Measurements from ENCODE around the gene DNASE2. TPM values are rescaled to one million over a fixed set of nuclear protein-coding genes. Genes with fewer than 3 reads are reported as not detected.
"Not testable (repeated sequence)": the region's sequence is repeated elsewhere in the genome, so short reads cannot be mapped to it uniquely, and the experiment has no call there.

DNASE2 gene
- total RNA-seq, 1 donor from 2014 or later = 14.1 TPM

DNA sequence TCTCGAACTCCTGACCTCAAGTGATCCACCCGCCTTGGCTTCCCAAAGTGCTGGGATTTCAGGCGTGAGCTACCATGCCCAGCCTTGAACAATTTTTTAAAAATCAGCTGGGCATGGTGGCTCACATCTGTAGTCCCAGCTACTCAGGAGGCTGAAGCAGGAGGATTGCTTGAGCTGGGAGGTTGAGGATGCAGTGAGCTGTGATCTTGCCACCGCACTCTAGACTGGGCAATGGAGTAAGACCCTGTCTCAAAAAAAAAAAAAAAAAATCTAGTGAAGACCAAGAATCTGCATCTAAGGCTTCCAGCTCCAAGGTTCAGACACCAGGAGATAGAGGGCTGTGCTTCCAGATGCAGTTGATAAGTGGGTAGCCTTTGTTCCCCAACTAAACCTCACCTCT lies 17.1 kb downstream of the DNASE2 start:
- no peak for DNase-seq

DNA sequence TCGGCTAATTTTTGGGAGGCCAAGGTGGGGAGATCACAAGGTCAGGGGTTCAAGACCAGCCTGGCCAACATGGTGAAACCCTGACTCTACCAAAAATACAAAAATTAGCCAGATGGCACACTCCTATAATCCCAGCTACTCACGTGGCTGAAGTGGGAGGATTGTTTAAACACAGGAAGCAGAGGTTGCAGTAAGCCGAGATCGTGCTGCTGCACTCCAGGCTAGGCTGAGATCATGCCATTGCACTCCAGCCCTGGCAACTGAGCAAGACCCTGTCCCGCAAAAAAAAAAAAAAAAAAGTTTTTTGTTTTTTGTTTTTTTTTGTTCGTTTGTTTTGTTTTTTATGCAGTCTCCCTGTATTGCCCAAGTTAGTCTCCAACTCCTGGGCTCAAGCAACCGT lies 21.7 kb downstream of the DNASE2 start:
- no peak for DNase-seq

DNA sequence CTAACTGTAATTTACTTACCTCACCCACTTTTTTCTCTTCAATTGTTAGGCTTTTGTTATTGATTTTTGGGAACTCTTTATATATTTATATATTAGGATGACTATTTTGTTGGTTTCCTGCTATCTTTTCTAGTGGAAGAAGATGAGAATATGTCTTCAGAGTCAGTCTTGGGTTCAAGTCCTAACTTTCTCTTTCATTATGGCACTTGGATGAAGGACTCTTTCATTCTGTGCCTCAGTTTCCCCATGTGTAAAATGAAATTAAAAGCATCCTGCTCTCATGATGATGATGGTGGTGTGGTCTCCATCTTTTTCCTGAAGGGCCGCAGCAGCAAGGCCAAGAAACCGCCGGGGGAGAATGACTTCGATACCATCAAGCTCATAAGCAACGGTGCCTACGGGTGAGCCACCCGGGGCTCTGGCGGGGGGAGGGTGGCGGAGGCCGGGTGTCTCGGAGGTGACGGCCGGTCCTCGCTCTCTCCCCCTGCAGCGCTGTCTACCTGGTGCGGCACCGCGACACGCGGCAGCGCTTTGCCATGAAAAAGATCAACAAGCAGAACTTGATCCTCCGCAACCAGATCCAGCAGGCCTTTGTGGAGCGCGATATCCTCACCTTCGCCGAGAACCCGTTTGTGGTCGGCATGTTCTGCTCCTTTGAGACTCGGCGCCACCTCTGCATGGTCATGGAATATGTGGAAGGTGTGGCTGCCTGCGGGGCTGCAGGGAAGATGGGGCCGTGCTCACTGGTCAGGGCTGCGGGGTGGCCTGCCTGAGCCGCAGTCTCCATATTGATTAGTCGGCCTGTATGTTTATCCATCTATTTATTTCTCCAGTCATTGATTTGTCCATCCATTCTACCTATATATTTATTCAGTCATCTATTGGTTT lies 23.0 kb downstream of the DNASE2 start:
- no peak for DNase-seq

DNA sequence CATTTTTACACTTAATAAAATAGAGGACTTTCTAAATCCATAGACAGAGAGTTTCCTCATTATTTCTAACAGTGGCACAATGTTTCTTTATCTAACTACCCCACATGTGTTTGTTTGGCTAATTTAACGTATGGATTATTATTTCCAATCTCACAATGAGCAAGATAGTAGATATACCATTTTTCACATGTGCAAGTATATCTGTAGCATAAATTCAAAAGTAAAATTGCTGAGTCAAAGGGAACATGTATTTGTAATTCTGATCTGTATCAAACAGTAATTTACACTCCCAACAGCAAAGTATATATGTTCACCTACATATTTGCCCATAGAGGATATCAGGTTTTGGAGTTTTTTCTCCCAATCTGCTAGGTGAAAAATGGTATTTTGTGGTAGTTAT lies 24.6 kb downstream of the DNASE2 start:
- no peak for DNase-seq

DNA sequence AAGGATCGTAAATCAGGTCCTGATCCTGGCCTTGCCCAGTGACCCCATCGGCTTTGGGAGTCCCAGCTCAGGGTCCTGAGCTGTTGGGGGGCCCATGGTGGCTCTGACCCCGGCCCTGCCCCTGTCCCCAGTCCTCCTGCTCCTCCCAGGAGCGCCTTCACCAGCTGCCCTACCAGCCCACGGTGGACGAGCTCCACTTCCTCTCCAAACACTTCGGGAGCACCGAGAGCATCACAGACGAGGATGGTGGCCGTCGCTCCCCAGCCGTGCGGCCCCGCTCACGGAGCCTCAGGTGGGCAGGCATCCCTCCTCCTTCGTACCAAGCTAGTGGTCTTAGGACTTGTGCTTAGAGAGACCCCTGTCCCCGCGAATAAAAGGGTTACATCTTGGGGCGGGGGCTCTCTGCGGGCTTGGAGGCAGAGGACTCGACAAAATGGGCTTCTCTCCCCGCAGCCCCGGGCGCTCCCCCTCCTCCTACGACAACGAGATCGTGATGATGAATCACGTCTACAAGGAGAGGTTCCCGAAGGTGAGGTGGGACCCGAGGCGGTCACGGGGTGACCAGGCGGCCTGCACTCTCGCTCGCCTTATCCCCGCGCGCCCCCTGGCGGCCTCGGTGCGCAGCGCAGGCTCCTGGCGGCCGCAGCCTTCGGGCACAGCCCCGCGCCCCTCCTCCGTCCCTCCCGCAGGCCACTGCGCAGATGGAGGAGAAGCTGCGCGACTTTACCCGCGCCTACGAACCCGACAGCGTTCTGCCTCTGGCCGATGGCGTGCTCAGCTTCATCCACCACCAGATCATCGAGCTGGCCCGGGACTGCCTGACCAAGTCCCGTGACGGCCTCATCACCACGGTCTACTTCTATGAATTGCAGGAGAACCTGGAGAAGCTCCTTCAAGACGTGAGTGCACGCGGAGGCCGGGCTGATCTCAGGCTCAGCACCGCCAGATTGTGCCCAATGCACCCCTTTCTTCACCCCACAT lies 33.8 kb downstream of the DNASE2 start:
- DNase-seq = no peak

DNA sequence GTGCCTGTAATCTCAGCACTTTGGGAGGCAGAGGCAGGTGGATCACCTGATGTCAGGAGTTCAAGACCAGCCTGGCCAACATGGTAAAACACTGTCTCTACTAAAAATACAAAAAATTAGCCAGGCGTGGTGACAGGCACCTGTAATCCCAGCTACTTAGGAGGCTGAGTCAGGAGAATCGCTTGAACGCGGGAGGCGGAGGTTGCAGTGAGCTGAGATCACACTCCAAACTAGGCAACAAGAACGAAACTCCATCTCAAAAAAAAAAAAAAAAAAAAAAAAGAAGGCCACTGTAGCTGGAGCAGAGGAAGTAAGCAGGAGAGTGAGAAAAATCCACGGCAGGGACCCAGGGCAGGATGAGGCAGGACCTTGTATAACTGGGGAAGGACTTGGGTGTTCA lies 34.6 kb downstream of the DNASE2 start:
- not testable (repeated sequence) for DNase-seq

DNA sequence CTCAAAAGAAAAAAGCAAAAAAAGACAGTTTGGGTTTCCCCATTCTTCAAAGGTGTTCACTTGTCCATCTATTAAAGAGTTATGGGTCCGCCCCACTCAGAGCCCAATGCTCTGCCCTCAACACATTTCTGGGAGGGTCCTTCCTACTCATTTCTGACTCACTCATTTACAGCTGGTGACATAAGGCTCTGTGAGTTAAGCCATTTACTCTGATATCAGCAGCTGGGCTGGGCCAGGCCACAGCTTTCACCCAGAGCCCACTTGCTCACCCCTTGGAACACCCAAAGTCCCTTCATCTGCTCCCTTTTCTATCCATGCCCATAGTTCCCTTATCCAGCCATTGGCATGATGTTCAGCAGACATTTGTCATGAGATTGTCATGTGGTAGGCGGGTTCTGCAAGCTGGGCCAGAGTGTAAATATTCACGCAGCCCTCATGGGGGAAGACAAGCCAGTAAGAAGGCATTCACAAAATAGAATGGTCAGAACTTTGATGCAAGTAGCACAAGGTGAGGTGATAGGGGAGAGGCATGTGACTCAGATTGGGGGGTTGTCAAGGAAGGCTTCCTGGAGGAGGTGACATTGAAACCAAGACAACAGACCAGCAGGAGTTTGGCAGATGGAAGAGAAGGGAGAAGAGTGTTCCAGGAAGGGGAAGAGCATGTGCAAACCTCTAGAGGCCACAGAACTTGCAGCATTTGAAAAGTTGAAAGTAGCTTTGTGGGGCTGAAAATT lies 37.1 kb downstream of the DNASE2 start:
- no peak for DNase-seq

DNA sequence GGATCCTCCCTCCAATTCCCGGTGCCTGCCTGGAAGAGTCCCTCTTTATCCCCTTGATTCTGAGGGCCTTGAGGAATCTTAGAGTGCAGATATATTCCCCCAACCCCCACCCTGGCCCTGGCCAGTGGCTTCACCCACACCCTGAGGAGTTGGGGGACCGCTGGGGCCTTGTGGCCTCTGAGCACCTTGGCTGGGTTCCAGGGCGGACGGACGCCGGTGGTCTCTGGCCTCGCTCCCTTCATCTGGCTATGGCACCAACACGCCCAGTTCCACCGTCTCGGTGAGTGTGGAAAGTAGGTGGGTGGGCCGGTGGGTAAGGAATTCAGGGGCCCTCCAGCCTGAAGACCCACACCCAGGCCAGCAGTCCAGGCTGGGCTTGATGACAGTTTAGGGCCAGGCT lies 37.9 kb downstream of the DNASE2 start:
- DNase-seq = no peak

DNA sequence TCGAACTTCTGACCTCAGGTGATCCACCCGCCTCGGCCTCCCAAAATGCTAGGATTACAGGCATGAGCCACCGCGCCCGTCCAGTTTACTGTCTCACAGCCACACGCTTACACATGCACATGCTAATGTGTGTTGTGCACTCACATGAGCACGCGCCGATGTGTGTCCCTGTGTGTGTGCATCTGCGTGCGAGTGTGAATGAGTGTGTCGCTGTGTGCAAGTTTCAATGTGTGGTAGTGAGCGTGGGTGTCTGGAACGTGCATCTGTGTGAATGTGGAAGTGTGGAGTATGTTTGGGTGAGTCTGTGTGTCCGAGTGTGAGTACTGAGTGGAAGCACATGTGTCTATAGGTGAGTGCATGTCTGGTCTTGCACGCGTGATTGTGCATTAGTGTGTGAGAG lies 38.7 kb downstream of the DNASE2 start:
- no peak for DNase-seq

DNA sequence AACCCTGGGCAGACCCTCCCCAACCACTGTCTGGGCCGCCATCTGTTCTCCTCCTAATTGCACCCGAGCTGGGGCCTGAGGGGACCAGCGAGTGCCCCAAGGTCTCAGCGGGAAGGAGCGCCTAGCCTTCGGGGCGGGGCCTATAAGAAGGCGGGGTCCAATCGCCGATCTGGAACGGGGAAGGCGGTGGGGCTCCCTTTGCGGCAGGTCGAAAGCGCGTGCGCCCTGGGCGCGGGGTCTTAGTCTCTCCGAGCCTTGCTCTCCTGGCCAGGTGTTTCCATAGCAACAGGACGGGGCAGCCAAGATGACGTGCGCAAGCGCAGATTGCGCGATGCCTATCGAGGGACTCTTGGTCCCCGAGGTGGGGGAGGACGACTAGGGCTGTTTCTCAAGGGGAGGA lies 40.2 kb downstream of the DNASE2 start:
- DNase-seq = no peak

DNA sequence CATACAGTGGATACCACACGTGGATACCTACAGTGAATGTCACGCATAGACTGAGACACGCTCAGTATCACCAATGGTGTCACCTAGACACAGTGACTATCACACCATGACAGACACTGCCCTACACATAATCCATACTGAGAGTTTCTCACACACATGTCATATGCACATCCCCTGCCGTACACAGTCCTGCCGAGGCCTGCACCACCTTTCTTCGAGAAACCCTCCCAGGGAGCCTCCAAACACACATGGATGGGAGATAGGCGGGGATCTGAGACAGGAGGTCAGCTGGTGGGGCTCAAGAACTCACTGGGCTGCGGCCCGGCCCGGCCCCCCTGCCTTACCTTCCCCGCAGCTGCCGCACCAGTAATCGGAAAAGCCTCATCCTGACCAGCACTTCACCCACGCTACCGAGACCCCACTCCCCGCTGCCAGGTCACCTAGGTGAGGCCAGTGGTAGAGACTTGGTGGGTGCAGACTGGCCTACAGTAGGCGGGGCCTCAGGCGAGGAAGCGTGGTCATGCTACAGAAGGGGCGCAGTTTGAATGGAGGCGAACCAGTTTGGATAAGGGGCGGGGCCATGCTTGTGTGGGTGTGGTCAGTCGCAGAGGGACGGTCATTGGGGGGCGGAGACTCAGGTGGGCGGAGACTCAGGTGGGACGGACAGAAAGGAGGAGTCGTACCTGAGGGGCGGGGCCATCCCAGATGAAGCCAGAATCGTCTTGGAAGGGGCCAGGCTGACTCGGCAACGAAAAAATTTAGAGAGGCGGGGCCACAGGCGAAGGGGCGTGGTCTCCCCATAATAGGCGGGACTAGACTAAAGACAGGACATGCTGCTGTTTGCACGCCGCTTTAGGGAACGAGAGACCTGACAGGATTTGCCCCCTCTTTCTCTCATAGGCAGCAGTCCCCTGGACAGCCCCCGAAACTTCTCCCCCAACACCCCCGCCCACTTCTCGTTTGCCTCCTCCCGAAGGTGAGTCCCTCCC lies 40.9 kb downstream of the DNASE2 start:
- DNase-seq = no peak

DNA sequence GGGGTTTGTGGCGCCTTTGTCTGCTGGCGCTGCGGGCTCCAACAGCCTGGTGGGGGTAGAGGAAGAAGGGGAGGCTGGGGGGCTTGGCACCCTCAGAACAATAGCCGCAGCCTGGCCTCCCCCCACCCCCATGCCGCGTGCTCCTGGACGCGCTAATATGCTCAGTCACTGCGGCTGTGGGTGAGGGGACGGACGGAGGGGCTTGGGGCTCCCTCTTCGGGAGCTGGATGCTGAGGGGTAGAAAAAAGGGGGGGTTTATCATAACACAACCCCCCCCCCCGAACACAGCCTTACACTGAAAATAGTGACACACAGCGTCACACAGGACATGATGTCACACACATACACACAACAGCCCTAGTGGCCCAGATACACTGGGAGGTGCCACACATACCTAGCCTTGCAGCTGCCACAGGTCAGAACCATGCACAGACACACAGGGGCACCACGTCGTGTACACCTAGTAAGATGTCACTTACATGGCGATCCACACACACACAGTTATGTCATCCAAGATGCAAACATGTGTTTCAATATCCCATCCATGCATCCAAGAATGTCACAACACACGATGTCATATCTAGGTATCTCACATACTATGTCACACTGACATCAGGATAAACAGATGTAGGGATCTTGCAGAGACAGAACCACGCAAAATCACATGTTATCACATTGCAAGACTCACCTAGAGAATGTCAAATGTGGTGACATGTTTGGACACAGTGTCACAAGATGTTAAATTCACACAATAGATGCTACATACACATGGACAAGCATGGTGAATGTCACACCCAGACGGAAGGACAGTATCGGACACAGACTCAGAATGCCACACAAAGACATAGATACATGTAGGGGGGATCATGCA lies 42.1 kb downstream of the DNASE2 start:
- DNase-seq = no peak

DNA sequence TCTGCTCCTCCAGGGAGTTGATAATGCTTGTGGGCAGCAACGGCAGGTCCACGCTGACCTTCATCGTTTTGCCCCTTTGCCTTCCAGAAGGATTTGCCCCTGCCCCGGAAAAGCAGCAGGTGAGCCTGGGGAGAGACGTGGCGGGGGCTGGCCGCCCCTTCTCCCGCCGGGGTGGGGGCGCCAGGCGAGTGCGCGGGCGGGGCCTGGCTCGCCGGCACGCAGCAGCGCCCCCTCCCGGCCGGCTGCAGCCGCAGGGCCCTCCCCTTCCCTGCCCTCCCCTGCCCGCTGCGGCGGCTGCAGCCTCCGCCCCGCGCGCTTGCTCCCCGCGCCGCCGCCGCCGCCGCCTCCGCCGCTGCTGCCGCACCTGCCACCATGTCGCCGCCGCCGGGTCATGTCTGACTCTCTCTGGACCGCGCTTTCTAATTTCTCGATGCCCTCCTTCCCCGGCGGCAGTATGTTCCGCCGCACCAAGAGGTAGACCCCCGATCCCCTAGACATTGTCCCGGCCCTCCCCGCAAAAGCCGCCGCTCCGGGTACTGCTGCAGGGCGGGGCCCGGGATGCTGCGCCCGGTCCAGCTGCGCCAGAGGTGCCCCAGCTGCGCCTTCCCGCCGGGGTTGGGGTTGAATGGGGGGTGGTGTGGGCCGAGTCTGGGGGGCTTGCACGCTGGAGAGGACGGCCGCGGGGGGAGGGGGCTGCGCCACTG lies 42.9 kb downstream of the DNASE2 start, which contains the start of gene MAST1:
MAST1 (plus strand) TSS at position 334 of the 704 bp plus-strand sequence; CDS start at position 392, 58 bp downstream.
- no peak for DNase-seq

DNA sequence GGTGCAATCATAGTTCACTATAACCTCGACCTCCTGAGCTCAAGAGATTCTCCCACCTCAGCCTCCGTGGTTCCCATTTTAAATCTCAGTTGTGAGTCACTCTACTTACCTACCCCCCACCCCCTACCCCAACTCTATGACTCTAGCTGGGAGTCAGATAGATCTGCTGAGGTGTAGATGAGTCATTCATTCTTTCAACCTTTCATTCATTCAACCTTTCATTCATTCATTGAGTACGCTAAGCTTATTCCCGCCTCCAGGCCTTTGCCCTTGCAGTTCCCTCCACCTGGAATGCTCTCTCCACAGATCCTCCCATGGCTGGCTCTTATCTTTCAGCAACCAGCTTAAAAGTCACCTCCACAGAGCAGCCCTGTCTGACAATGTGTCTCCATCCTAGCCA lies 44.0 kb downstream of the DNASE2 start:
- no peak for DNase-seq

DNA sequence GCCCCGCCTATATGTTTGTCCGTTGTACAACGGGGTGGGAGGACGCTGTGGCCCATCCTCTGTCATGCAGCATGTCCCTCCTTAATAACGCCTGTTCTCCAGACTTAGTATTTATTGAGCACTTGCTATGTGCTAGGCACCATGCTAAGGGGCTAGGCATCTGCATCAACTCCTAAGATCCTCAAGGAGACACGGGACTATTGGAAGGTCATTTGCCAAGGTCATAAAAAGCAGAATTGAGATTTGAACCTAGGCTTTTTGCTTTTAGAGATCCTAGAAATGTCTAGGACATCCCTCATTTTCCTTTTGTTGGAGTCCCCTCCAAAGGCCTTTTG lies 44.8 kb downstream of the DNASE2 start:
- DNase-seq = no peak

DNA sequence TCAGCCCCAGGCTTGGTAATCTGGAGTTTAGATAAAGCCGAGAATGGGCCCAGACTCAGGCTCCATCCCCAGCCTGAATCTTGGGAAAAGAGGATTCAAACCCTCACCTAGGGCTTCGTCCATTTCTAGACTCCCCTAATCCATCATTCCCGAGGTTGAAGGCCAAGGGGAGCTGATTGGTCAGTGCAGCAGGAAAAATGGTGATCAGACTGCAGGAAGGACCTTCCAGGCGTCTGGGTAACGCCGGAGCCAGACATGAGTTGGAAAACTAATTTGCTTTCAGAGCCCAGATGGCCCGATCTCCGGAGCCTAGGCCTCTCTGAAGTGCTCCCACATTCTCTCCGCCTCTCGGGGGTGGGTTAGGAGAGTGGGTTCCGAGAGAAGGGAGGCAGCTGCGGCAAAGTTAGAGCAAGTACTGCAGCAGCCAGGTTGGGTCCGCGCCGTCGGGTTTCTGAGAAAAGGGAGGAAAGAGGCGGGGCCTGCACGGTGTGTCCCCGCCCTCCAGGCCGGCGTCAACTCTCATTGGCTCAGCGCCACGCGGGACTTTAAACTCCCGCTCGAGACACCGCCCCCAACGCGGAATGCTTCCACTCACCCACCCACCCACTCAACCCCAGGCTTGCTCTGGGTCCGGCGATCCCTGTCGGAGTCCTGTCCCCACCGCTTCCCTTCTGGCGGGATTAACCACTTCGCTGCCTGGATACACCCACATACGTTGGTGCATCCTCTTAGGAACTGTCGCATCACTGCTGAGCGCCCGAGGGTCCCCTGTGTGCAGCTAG lies 46.1 kb downstream of the DNASE2 start:
- DNase-seq = no peak

DNA sequence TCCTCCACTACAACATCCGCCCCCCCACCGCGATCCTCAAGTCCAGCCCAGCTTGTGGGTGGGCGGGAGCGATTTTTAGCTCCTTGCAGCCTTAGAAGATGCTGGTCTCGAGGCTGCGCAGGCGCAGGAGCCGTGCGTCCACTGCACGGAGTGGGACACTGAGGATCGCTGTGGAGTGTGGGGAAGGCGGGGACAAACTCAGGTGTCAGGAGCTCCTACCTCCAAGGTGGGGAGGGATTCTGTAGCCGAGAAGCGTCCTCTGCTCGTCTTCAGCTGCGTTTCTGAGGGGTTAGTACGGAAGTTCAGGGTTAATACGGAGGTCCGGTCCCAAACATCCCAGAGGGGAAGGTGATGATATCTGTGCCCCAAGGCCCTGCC lies 46.7 kb downstream of the DNASE2 start, which contains the start of gene RTBDN:
RTBDN (minus strand) TSS at position 14 of the 378 bp plus-strand sequence. CDS start 4,600 bp downstream, outside the sequence.
- no peak for DNase-seq

DNA sequence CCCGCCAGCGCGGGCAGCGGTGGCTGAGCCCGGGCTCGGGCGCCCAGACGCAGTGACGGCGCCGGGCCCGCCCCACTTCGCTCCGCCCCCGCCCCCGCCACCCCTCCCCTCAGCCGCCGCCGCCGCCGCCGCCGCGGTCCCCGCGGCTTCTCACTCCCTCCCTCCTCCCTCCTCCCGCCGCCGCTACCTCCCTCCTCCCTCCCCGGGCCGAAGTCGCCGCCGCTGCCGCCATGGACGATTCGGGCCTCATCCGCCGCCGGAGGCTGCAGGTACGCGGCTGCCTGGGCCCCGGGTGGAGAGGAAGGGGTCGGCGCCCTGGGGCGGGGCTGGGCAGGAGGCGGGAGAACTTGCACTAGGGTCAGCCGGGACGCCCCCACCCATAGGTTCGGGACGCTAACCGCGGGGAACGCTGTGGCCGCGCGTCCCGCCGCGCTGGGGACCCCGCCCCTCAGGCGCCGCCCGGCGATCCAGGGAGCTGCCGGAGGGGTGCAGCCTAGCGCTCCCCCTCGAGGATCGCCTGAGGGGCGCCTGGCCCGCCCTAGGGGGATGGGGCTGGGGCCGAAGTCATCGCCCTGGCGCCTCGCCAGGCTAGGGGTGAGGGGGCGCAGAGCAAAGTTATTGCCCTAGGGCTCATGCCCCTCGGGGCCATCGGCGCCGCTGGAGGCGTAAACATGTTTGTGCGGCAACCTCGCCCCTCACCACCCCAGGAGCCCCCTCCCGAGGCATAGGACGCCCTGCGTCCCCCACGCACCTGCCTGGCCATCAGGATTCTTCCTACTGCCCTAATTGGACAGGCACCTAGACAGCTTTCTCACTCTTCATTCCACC lies 47.3 kb downstream of the DNASE2 start:
- no peak for DNase-seq
